ENCODE measurements around the gene AGFG1. TPM values are rescaled to one million over a fixed set of nuclear protein-coding genes. Genes with fewer than 3 reads are reported as not detected.

AGFG1 gene
- total RNA-seq, 1 experiment from 2014 or later: 109 TPM

GRCh38 chr2:227570615-227571014, 98.7 kb downstream of the AGFG1 start:
- no peak overlapping the region for H2BK20ac ChIP-seq (ENCODE audit: low read depth, low read length, poor library complexity, severe bottlenecking)
- Mint-ChIP-seq H3K4me1 (peaks cover 3% of the 10 kb centered on the region in 2 experiments; a peak in 3 of 4 replicates), H3K36me3 (ENCODE audit: insufficient read depth in 1 of 3, low read depth in 3 of 3) (no peaks in the 10 kb centered on the region), H3K27ac (peak overlapping the region in 2 of 3 experiments; percentile 45 to 71; a peak in 4 of 7 replicates), H3K4me3 (no peak overlapping the region), H3K9me3 (no peaks in the 10 kb centered on the region), H3K27me3 (ENCODE audit: low read depth) (no peaks in the 10 kb centered on the region)
- no peak overlapping the region for H3K23ac ChIP-seq (ENCODE audit: insufficient read length, low read depth, low read length)
- H4K91ac ChIP-seq (ENCODE audit: insufficient read length, low read depth, low read length): no peak overlapping the region
- DNase-seq: no peak
- no peak overlapping the region for H3T11ph ChIP-seq (ENCODE audit: low read length)
- no peaks in the 10 kb centered on the region for H4K20me1 ChIP-seq (ENCODE audit: control insufficient read depth, insufficient read depth, insufficient read length)
- H2AK5ac ChIP-seq (ENCODE audit: insufficient read length, low read length): no peak overlapping the region
- no peaks in the 10 kb centered on the region for H3K9me3 ChIP-seq (ENCODE audit: control insufficient read depth, low read depth, low read length)
- no peak overlapping the region for H4K8ac ChIP-seq (replicated peaks; ENCODE audit: insufficient read length, low read depth, low read length)
- H3K23me2 ChIP-seq (ENCODE audit: insufficient read length, low read depth, low read length, poor library complexity, severe bottlenecking): no peaks in the 10 kb centered on the region
- H3K27ac ChIP-seq (ENCODE audit: insufficient read length, low read depth, low read length): no peak overlapping the region
- no peaks in the 10 kb centered on the region for H3K79me2 ChIP-seq (ENCODE audit: insufficient read depth, low read length)
- no peak overlapping the region for H3K4ac ChIP-seq (ENCODE audit: low read depth, low read length)
- no peak for TF ChIP-seq CTCF (conservative IDR thresholded peaks at IDR 0.05)
- no peak overlapping the region for H3K4me2 ChIP-seq (ENCODE audit: insufficient read depth, insufficient read length, low read length)
- no peak overlapping the region for H3K14ac ChIP-seq (ENCODE audit: insufficient read depth, low read length)
- H2BK12ac ChIP-seq (ENCODE audit: insufficient read length, low read depth, low read length): no peak overlapping the region
- H3K27me3 ChIP-seq (ENCODE audit: insufficient read depth, low read length): no peaks in the 10 kb centered on the region
- H3K9ac ChIP-seq (ENCODE audit: extremely low read depth, insufficient read length, low read length): no peak overlapping the region
- WGBS (ENCODE audit: extremely low coverage, insufficient read length, low lambda C conversion rate): no CpG with 5 or more reads among the region's 1 CpG
- no peak overlapping the region for H2BK120ac ChIP-seq (ENCODE audit: low read depth, low read length, poor library complexity, severe bottlenecking)
- H3K18ac ChIP-seq (ENCODE audit: insufficient read length, low read depth, low read length): no peak overlapping the region
- no peak overlapping the region for H3K56ac ChIP-seq (ENCODE audit: insufficient read length, low read depth, low read length)
- no peak overlapping the region for H2AFZ ChIP-seq (ENCODE audit: low read length)
- H2BK5ac ChIP-seq (ENCODE audit: insufficient read length, low read length): no peak overlapping the region
- no peaks in the 10 kb centered on the region for H3K79me1 ChIP-seq (ENCODE audit: insufficient read depth, low read depth, low read length, poor library complexity, severe bottlenecking)
- no peak overlapping the region for H2BK15ac ChIP-seq (ENCODE audit: low read depth, low read length)
- H3K4me1 ChIP-seq (ENCODE audit: insufficient read depth, low read length): no peaks in the 10 kb centered on the region
- H4K5ac ChIP-seq (ENCODE audit: insufficient read length, low read depth, low read length): no peak overlapping the region

Data from H9 (cell line).